ENCODE data around the gene ENTPD2.
A peak's percentile ranks its signal among the peaks of the same experiment; 100 is the strongest.
"Not testable (repeated sequence)": the region's sequence is repeated elsewhere in the genome, so short reads cannot be mapped to it uniquely, and the experiment has no call there.

Gene ENTPD2

DNA sequence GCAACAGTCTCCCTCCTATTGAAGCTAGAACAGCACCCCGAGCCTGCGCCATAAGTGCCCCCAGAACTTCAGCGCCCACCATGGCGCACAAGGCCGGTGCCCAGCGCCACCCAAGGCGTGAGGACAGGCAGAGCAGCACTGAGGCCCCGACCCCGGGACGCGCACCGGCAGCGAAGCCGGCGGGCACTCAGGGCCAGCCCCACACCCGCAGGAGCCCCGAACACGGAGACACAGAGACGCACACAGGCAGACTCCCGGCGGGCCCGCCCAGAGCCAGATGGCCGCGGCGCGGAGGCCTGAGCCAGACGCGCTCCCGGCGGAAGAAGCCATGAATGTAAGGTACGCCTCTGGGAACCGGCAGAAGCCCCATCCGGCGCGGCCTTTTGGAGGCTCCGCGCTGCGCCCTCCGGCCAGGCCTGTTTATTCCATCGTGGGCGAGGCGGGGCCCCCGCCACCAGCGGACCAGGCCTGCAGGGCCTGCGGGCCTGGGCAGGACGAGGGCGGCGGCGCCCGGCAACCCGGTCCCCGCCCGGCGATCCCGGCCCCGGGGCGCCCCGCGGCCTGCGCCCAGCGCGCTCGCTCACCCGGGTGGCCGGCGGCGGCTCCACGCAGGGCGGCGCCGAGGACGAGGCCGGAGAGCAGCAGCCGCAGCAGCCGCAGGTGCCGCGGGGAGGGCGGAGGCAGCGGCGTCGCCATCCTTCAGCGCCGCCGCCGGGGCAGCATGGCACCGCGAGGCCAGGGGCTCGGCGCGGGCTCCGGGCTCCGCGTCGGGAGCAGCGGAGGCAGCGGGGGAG, 8.4 kb downstream of the ENTPD2 start:
- DNase-seq (ENCODE audit: low read depth in 2 of 2), result no peak

DNA sequence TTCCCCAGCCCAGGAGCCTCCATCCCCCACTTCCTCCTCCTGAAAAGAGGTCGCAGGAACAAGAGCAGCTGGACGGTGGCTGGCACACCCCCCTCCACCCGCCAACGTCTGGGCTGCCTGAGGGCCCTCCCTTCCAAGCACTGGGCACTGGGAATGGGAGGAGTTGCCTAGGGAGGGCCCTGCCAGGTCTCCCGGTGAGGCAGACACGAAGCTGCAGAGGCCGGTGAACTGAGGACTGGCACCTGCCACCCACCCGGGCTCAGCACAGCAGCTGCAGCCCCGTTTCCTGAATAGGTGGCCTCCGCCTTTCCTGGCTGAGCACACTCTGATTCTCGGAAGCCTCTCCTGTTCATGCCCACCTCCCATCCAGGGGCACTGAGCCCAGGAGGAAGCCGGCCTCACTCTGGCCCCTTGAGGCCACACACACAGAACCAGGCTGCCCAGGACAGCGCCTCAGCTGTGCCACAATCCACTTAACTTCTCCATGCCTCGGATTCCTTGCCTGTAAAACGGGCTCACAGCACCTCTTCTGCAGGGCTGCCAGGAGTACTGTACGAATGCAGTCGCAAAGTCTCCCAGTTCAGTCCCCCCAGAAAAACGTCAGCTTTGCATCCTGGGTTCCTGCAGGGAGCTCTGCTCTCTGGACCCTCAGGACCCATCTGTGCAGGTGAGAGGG, 9.2 kb downstream of the ENTPD2 start:
- DNase-seq (ENCODE audit: low read depth in 2 of 2), result no peak

DNA sequence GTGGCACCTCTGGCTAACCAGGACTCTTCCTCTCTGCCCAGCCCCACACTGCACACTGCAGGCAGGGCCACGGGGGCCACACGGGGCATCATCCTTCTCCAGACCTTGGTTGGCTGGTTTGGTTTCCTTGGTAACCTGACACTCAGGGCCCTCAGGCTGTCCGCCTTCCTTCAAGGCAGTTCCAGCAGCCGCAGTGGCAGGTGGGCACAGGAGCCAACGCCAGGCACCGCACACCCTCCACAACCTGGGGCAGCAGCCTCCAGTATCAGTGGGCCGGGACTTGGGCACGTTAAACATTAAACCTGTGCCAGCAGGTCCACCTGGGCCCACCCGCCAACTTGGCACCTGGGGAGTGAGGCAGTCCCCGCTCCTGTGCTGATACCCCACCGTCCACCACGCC, 9.8 kb downstream of the ENTPD2 start:
- no peak for DNase-seq (ENCODE audit: low read depth in 2 of 2)

DNA sequence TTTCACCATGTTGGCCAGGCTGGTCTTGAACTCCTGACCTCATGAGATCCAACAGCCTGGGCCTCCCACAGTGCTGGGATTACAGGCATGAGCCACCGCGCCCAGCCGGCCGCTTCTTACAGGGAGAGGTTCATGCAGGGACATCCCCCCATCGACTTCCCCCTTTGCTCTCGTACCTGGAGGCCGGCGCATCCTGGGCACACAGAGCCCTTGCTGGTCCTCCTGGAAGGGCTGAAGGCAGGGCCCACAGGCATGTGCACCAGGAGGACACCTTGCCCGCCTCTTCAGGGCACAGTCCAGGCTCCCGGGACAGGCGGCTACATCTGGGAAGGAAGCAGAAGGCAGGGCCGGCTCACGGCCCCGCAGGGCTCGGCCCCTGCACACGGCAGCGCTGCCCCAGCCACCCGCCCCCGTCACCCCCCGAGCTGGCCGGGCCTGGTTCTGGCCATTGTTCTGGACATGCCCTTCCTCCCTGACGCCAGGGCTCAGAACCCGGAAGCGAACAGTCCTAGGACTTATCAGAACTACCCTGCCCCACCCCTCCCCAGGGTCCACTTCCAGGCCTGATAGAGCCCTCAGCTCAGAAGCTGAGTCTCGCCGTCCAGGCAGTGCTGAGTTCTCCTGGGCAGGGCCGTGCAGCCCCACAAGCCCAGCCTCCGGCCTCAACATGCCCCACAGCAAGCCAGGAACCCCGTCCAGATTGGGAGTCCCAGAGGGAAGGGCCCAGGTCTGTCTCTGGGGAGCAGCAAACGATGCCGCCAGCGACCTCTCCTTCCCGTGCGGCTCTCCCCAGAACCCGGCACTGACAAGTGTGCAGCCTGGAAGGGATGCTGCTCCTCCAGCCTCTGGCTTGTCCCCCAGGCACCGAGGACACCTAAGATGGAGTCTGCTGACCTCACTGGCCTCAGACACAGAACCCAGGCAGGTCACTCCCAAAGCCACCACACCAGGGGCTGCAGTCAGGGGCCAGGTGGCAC, 10.8 kb downstream of the ENTPD2 start:
- no peak for DNase-seq (ENCODE audit: low read depth in 2 of 2)

DNA sequence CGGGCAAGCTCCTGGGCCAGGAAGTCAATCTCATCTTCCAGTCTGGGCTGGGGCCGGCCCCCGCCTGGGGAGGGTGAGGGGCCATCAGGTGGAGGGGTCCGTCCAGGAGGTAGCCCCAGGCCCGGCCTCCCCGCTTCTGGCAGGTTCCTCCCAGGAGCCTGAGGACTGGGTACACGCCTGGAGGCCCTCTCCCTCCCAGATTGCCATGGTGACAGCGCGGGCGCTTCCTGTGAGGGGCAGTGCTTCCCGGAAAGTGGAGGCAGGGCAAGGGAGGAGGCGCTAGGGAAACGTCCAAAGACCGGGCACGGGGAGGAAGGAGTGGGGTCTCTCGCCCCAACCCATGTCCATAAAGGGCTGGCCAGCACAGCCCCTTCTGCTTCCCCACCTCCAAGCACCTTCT, 12.7 kb downstream of the ENTPD2 start:
- DNase-seq (ENCODE audit: low read depth in 2 of 2), result no peak

DNA sequence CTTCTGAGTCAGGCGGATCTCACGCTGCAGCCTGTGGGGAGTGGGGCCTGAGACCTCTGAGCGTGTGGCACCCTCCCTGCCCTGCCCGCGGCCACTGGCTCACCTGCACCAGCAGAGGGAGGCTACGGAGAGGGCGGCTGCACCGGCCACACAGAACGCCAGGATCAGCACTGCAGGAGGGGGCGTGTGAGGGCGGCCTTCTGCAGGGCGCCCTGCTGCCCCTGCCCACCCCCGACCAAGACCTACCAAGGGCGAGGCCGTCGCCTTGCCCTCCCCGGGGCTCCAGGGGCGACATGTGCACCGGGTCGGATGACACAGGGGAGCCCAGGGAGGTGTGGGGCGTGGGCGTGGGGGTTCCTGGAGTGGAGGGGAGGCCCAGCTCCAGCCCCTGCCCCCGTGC, 13.3 kb downstream of the ENTPD2 start:
- DNase-seq (ENCODE audit: low read depth in 2 of 2), result no peak

DNA sequence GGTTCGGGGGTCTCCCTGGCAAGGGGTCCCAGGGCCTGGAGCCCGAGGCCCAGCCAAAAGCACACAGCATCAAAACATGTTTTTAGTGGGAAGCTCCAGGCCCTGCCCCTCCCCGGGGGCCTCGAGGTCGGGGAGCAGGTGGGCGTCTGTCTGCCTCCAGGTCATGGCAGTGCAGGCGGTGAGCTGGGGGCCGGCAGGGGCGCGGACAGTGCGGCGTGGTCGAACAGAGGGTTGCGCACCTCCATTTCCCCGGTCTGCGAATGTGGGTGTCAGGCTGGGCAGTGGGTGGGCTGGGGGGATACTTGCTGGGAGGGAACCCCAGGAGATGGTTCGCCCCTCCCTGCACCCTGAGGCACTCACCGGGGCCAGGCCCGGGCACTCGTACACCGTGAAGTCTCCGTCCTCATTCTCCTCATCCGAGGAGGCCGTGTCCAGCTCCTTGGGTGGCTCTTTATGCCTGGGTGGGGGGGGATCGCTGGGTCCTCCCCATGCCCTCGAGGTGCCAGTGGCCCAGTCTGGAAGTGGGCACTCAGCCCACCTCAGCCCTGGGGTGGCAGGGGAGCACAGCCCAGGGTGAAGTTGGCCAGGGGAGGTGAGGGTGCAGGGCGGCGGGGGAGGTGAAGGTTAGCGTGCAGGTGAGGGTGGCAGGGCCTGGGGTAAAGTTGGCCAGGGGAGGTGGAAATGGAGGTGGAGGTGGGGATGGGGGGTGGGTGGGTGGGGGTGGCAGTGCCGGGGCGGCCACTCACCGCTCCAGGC, 14.1 kb downstream of the ENTPD2 start:
- no peak for DNase-seq (ENCODE audit: low read depth in 2 of 2)

DNA sequence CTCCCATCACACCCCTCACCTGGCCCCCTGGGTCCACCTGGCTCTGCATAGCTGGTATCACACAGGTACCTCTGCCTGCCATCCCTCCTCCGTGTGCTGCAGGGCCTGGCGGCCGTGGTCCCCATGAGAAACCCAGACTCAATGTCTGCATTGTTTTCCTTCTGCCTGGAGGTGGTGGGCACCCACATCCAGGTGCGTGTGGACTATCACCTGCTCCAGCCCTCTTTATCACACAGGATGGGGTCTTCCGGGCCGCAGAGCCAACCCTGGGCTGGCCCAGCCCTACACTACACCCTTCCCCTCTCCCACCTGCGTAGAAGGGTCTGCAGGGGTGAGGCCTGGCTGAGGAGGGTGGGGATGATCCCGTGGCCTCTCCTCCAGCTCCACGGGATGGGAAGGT, 14.9 kb downstream of the ENTPD2 start:
- DNase-seq (ENCODE audit: low read depth in 2 of 2), result no peak

DNA sequence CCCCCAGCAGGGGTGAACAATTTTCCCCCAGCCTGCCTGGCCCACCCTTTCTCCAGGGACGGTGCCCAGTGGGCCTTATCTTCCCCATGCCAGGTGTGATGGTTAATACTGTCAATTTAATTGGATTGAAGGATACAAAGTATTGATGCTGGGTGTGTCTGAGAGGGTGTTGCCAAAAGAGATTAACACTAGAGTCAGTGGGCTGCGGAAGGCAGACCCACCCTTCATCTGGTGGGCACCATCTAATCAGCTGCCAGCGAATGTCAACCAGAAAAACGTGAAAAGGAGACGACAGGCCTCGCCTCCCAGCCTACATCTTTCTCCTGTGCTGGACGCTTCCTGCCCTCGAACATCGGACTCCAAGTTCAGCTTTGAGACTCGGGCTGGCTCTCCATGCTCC, 16.4 kb downstream of the ENTPD2 start:
- no peak for DNase-seq (ENCODE audit: low read depth in 2 of 2)

DNA sequence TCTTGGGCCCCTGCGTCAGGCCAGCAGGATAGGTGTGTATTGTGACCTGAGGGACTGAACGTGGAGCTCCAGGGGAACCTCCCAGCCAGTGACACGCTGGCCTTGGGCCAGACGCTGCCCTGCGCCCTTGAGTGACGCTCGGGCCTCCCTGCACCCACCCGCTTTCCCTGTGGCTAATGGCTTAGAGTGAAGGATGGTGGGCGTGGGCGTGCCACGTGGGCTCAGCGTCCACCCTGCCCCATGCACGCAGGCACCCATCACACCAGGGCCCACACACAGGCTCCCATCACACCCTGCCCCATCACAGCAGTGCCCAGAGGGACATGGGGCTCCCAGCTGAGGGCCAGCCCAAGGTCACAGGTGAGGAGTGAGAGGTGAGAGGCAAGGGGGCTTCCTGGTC, 16.8 kb downstream of the ENTPD2 start:
- no peak for DNase-seq (ENCODE audit: low read depth in 2 of 2)

DNA sequence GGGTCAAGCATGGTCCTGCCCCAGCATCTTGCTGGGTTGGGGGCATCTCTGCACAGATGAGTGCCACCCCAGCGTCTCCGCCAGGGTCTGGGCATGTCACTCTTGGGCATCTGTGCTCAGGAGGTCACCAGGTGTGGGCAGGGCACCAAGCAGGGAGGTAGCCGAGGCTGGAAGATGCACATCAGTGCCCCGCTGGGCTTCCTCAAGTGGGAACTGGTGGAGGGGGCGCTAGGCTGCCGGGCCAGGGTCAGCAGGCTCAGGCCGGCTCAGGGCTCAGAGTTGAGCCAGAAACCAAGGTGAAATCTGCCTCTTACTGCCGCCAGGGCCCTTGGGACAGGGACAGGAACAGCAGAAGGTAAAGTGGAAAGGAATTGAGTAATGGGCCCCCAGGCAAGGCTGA, 17.9 kb downstream of the ENTPD2 start:
- no peak for DNase-seq (ENCODE audit: low read depth in 2 of 2)

DNA sequence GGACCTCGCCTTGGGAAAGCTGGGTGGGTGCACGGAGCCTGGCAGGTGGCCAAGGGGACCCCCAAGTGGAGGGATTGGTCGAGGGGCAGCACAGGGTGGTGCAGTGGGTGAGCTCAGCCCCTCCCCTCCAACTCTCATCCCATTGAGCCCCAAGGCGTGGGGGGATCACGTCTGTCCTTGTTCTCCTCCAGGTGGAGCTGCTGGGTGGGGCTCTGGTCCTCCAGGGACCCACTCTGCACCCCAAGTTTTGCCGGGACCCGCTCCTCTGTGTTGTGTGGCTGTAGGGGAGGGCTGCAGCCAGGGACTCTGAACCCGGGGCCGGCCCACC, 18.4 kb downstream of the ENTPD2 start:
- DNase-seq (ENCODE audit: low read depth in 2 of 2), result no peak

DNA sequence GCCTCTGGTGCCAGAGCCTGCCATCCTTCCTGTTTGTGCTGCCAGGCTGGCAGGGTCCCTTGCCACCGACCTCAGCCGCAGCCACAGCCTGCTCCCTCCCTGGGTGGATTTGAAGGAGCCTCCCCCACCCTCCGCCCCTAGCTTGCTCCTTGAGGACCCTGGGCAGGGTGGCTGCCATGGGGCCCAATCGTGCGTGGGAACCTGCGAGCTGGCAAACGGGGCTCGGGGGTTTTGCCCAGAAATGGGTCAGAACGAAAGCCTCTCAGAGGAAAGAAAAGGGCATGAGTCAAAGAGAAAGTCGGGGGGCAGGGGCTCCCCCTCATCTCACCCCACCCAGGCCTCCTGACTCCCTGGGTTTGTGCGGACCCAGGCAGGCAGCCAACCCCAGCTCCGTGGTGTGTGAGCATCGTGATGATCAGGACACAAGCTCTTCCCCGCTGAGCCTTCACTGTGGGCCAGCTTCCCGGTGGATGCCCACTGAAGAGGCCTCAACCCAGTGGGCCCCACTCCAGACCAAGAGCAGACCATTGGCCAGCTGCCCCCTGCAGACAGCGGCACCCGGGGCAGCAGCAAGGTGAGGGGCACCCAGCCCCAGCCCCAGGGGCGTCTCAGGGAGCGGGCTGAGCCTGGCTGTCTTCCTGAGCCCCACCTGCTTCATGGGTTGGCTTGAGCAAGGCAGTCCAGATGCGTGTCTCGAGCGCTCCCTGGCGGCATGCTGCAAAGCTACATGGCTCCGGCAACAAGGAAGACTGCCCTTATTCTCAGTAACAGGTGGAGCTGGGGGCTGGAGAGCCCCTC, 19.0 kb downstream of the ENTPD2 start:
- peak; percentile 73 to 76 for DNase-seq (ENCODE audit: low read depth in 2 of 2)

DNA sequence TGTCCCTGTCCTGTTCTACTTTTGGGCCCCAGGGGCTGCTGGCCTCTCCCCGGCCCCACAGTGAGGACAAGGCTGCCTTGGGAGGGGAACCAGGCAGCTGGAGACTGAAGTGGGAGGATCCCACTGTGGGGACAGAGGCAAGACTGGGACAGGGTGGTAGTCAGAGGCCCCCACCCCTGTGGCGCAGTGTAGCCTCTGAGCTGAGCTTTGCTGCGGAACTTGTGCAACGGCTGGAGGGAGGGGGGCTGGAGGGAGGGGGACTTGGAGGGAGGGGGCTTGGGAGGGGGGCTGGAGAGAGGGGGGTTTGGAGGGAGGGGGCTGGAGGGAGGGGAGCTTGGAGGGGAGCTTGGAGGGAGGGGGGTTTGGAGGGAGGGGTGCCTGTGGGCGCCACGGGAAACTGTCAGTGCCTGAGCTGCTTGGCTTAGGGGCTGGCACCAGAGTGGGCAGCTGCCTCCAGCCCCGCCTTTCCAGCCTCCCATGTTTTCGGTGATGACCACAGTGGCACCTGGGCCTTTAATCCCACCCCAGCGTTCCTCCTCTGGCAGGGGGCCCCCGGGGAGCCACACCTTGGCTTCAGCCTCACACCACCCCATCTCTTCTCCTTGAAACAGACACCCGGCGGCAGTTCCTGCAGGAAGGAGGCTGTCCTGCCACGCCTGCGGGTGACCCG, 19.7 kb downstream of the ENTPD2 start:
- no peak for DNase-seq (ENCODE audit: low read depth in 2 of 2)

DNA sequence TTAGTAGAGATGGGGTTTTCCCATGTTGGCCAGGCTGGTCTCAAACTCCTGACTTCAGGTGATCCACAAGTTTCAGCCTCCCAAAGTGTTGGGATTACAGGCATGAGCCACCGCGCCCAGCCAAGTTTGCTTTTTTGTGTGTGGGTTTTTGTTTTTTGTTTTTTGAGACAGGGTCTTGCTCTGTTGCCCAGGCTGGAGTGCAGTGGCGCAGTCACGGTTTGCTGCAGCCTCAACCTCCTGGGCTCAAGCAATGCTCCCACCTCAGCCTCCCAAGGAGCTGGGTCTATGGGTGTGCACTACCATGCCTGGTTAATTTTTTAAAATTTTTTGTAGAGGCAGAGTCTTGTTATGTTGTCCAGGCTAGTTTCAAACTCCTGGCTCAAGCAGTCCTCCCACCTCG, 20.4 kb downstream of the ENTPD2 start:
- DNase-seq (ENCODE audit: low read depth in 2 of 2), result not testable (repeated sequence)

DNA sequence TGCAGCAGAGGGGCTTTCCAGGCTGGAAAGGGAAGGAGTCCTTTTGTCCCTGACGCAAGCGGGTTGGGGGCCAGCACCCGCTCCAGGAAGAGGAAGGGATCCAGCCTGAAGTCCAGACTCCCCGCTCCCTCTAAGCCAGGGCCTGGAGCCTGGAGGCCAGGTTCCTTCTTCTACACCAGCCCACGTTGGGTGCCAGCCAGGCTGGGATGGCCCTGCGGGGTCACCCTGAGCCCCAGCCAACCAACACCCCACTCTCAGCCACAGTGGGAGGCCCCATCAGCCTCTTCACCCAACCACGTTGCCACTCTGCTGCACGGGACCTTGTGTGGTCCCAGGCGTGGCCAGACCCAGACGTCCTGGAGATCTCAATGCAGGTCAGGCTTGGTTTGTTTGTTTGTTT, 21.0 kb downstream of the ENTPD2 start:
- no peak for DNase-seq (ENCODE audit: low read depth in 2 of 2)

DNA sequence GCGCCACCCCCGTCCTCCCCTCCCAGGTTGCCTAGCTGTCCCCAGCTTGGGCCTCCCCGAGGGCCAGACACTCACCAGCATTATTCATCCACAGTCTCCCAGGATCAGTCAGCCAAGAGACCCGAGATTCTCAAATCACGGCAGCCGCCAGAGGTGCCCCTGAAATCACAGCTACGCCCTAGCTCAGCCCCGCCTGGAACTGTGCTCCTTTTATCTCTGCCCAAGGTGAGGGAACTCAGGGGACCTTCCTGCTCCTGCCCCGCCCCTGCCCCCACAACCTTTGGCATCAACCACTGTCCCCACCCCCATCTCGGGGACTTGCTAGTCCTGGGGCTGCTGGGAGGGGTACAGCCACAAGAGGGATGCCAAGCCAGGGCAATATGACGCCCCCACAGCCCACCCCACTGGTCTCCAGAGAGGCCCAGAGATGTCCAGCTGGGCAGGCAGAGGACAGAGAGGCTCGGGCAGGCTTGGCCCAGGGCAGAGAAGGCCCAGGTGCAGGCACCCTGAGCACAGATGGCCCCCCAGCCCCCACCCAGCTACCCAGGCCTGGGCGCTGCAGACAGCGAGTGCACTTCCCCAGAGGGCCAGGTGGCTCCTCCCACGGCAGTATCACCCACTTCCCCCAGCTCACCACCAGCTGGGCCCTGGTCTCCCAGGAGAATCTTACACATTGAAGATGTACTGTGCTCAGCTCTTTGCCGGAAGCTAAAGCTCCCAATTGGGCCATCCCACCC, 21.8 kb downstream of the ENTPD2 start, which contains the start of gene FUT7:
Gene FUT7 (minus strand): TSS at position 185 of the 737 bp plus-strand sequence. CDS start 97 bp downstream, at position 88.
- no peak for DNase-seq (ENCODE audit: low read depth in 2 of 2)

DNA sequence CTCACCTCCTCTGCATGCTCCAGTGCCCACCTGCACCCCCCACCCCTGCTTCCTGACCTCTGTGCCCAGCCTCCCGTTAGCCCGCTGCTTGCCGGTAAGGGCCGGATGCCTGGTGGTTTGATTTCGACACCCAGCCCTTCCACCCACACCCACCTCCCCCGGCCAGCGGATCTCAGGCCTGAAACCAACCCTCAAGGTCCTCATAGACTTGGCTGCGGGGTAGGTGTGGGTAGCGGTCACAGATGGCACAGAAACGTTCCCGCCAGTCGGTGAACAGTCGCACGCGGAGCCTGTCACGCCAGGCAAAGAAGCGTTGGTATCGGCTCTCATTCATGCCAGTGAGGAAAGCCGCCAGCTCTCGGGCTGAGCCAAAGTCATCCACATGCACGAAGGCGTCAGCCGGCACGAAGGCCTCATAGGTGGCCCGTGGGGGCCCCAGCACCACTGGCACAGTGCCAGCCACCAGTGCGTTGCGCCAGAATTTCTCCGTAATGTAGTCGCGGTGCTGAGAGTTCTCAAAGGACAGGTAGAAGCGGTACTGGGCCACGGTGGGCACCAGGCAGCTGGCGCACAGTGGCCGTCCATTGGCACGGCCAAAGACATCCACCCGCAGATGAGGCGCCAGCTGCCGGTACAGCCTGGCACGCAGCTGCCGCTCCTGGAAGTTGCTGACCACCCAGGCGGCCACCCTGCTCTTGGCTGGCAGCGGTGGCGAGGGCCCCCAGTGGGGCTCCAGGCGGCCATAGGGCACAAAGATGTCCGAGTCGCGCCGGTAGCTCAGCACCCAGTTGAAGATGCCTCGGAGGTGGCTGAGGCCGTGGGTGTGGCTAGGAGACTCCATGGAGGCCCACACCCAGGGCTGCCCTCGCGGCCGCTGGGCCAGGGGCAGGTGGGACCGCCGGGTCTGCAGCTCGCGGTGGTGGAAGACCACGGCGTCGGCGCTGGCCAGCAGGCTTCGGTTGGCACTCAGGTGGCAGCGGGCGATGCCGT, 23.0 kb downstream of the ENTPD2 start:
- DNase-seq (ENCODE audit: low read depth in 2 of 2), result no peak
